ENCODE data around the gene TK1.
A peak's percentile ranks its signal among the peaks of the same experiment; 100 is the strongest.

TK1 gene

GRCh38 chr17:78130437-78131101 lies 56.3 kb downstream of the TK1 start, which contains the start of gene TMC8:
Gene TMC8 (plus strand): TSS chr17:78130771. CDS start chr17:78131589, 818 bp downstream.
- no peak within 1 kb of the TSS for H3K27ac ChIP-seq (ENCODE audit: low read depth, low read length)
- H3K4me3 ChIP-seq (ENCODE audit: low read length): peak within 1 kb of the TSS; percentile 38
- H3K4me1 ChIP-seq (ENCODE audit: control insufficient read depth, insufficient read depth, low read length): no peaks in the 10 kb centered on the region
- peak within 1 kb of the TSS; percentile 10 for H3K9ac ChIP-seq (ENCODE audit: low read length)
- no peaks in the 10 kb centered on the region for H3K36me3 ChIP-seq (ENCODE audit: control insufficient read depth, insufficient read depth, low read length)
- H3K27me3 ChIP-seq (ENCODE audit: control insufficient read depth, insufficient read depth, low read length): peaks cover 3% of the 10 kb centered on the region

DNA sequence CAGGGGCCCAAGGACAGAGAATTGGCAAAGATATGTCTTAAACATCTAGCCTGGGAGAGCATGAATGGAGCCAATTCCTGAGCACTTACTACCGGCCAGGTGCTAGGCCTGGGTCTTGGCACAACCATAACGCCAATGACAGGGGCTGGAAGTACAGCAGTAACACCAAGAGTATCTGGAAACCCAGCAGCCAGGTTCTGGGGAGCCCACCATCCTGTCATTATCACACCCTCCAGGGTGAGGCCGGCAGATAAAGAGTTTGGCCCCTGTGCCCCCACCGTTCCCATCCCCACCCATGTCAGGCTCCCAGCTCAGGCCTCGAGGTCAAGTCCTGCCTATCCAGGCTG lies 56.8 kb downstream of the TK1 start:
- peaks cover 3% of the 10 kb centered on the region for H3K27me3 ChIP-seq (ENCODE audit: control insufficient read depth, insufficient read depth, low read length)
- no peak overlapping the region for H3K27ac ChIP-seq (ENCODE audit: low read depth, low read length)
- H3K4me3 ChIP-seq (ENCODE audit: low read length): no peak overlapping the region
- no peaks in the 10 kb centered on the region for H3K4me1 ChIP-seq (ENCODE audit: control insufficient read depth, insufficient read depth, low read length)
- H3K9ac ChIP-seq (ENCODE audit: low read length): peak overlapping the region; percentile 10
- H3K36me3 ChIP-seq (ENCODE audit: control insufficient read depth, insufficient read depth, low read length): no peaks in the 10 kb centered on the region

DNA sequence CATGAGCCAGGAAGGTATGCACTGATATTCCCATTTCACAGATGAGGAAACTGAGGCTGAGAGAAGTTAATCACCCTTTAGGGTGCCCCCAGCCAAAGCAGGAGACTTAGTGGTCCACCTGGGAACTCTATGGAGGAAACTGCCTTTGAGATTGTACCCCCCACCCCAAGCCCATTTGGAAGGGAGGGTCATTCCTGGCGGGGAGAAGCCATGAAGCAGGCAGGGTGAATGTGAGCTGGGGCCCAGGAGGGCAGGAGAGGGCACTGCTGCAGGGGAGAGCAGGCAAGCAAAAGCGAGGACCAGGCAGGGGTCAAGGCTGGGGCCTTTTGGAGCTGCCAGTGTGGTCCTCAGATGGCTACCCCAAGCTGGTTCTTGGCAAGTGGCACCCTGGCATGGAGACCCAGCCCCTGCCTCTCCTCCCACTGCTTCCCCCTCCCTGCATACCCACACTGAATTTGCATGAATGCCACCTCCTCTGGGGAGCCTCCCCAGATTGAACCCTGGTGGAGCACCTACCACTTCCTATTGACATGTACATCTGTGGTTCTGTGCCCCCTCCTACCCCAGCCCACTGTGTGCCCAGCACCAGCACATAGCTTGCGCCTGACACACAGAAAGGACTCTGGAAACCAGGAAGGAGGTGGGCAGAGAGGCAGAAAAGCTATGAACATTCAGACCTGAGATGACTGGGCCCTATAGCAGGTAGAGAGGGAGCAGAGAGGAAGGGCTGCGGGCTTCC lies 57.3 kb downstream of the TK1 start:
- Histone ChIP-seq H3K27ac (ENCODE audit: low read depth, low read length) (no peak overlapping the region), H3K4me1 (ENCODE audit: control insufficient read depth, insufficient read depth, low read length) (no peaks in the 10 kb centered on the region), H3K27me3 (ENCODE audit: control insufficient read depth, insufficient read depth, low read length) (peaks cover 3% of the 10 kb centered on the region), H3K4me3 (ENCODE audit: low read length) (peak overlapping the region; percentile 34), H3K36me3 (ENCODE audit: control insufficient read depth, insufficient read depth, low read length) (no peaks in the 10 kb centered on the region), H3K9ac (ENCODE audit: low read length) (peak overlapping the region; percentile 10)

- Histone ChIP-seq H3K27me3 (ENCODE audit: control insufficient read depth, insufficient read depth, low read length) (peaks cover 3% of the 10 kb centered on the region), H3K4me3 (ENCODE audit: low read length) (peak within 1 kb of the TSS; percentile 66), H3K4me1 (ENCODE audit: control insufficient read depth, insufficient read depth, low read length) (no peaks in the 10 kb centered on the region), H3K9ac (ENCODE audit: low read length) (peak within 1 kb of the TSS; percentile 56), H3K27ac (ENCODE audit: low read depth, low read length) (peak within 1 kb of the TSS; percentile 73), H3K36me3 (ENCODE audit: control insufficient read depth, insufficient read depth, low read length) (peaks cover 6% of the 10 kb centered on the region)
These were observed 58.1 kb downstream of the TK1 start, which contains the start of gene TMC6 for GRCh38 chr17:78128551-78129350. Gene TMC6 (minus strand): TSS chr17:78128755. CDS start chr17:78126832, 1,923 bp downstream.

GRCh38 chr17:78127888-78128550 lies 58.8 kb downstream of the TK1 start:
- Histone ChIP-seq H3K27ac (ENCODE audit: low read depth, low read length) (peak overlapping the region; percentile 73), H3K36me3 (ENCODE audit: control insufficient read depth, insufficient read depth, low read length) (peaks cover 11% of the 10 kb centered on the region), H3K4me3 (ENCODE audit: low read length) (peak overlapping the region; percentile 66), H3K9ac (ENCODE audit: low read length) (peak overlapping the region; percentile 56), H3K4me1 (ENCODE audit: control insufficient read depth, insufficient read depth, low read length) (no peaks in the 10 kb centered on the region), H3K27me3 (ENCODE audit: control insufficient read depth, insufficient read depth, low read length) (peaks cover 3% of the 10 kb centered on the region)

DNA sequence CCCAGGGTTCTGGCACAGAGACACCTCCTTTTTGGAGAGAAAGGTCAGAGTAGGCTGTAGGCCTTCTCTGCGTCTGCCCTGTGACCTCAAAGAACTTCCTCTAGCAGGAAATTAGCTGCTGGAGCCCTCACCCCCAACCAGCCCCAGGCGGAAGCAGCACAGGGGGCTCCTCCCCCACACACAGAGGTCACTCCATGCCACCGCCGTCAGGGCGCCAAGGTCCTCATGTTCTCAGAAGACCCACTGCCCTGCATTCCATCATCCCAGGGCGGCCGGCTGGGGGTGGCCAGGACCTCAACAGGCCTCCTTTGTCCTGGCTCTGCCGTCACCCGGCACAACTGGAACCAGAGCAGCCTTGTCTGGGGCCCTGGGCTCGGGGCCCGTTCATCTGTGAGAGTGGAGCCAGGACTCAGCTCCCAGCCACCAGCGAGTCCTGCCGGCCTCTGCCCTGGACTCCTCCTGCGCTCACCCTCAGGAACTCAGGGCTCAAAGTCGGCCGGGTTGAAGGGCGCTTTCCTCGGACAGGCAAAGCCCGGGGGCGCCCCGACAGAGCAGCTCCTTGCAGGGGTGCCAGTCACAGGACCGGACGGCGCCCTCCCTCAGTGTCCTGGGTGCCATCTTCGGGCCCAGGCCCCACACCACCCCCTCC lies 59.5 kb downstream of the TK1 start:
- Histone ChIP-seq H3K4me1 (ENCODE audit: control insufficient read depth, insufficient read depth, low read length) (no peaks in the 10 kb centered on the region), H3K9ac (ENCODE audit: low read length) (peak overlapping the region; percentile 56), H3K27ac (ENCODE audit: low read depth, low read length) (peak overlapping the region; percentile 73), H3K36me3 (ENCODE audit: control insufficient read depth, insufficient read depth, low read length) (peaks cover 12% of the 10 kb centered on the region), H3K4me3 (ENCODE audit: low read length) (peak overlapping the region; percentile 66), H3K27me3 (ENCODE audit: control insufficient read depth, insufficient read depth, low read length) (peaks cover 3% of the 10 kb centered on the region)

DNA sequence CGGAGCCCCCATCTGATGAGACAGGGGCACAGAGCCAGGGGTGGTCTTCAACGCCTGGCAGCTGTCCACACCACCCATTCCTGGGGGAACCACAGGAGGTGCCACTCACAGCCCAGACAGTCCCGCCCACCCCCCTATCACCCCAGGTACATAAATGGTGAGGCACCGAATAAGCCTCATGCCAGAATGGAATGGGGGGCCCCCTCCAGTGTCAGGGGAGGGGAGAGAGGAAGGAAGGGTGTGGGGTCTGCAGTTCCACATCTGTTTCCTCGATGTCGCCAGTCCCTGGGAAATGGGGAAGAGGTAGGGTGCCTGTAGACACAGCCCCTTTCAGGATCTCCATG lies 60.0 kb downstream of the TK1 start:
- Histone ChIP-seq H3K4me1 (ENCODE audit: control insufficient read depth, insufficient read depth, low read length) (no peaks in the 10 kb centered on the region), H3K27me3 (ENCODE audit: control insufficient read depth, insufficient read depth, low read length) (peaks cover 3% of the 10 kb centered on the region), H3K9ac (ENCODE audit: low read length) (no peak overlapping the region), H3K36me3 (ENCODE audit: control insufficient read depth, insufficient read depth, low read length) (peaks cover 12% of the 10 kb centered on the region), H3K4me3 (ENCODE audit: low read length) (peak overlapping the region; percentile 66), H3K27ac (ENCODE audit: low read depth, low read length) (no peak overlapping the region)

- peak overlapping the region; percentile 12 for H3K4me3 ChIP-seq (ENCODE audit: low read length)
- H3K9ac ChIP-seq (ENCODE audit: low read length): no peak overlapping the region
- no peaks in the 10 kb centered on the region for H3K4me1 ChIP-seq (ENCODE audit: control insufficient read depth, insufficient read depth, low read length)
- H3K27me3 ChIP-seq (ENCODE audit: control insufficient read depth, insufficient read depth, low read length): peaks cover 3% of the 10 kb centered on the region
- H3K36me3 ChIP-seq (ENCODE audit: control insufficient read depth, insufficient read depth, low read length): peaks cover 12% of the 10 kb centered on the region
- H3K27ac ChIP-seq (ENCODE audit: low read depth, low read length): no peak overlapping the region
These were observed 60.6 kb downstream of the TK1 start for GRCh38 chr17:78125976-78126894.

DNA sequence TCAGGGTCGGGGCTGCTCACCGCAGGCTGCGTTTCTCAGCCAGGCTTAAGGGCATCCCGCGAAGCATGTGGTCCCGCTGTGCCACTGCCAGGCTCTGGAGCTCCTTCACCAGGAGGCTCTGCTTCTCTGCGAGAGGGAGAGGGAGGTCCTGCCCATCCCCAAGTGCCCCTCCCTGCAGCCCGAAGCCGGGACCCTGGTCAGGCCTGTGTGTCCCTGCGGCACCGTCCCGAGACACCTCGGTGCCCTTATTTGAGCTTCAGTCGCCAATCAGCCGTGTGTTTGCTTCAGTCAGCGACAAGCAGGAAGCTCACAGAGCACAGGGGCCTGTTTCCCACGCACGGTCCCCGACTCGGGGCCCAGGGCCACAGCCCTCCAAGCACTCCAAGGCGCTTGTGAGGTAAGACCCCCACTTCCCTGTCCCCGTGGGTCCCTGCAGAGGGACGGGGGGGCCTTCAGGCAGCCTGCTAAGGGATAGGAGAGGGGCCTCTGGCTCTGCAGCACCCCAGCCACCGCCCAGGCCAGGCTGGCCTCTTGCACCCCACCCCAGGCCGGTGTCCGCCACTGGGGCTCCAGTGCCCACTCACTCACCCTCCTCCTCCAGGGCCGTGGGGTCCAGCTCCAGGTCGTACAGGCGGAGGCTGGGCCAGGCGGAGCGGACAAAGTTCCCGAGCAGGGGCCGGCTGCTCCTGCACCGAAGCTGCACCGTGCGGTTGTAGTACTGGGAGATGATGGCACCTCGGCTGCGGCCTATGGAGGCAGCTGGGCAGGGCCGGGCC lies 61.5 kb downstream of the TK1 start:
- peaks cover 12% of the 10 kb centered on the region for H3K36me3 ChIP-seq (ENCODE audit: control insufficient read depth, insufficient read depth, low read length)
- H3K27ac ChIP-seq (ENCODE audit: low read depth, low read length): no peak overlapping the region
- no peaks in the 10 kb centered on the region for H3K4me1 ChIP-seq (ENCODE audit: control insufficient read depth, insufficient read depth, low read length)
- H3K27me3 ChIP-seq (ENCODE audit: control insufficient read depth, insufficient read depth, low read length): peaks cover 3% of the 10 kb centered on the region
- H3K4me3 ChIP-seq (ENCODE audit: low read length): peak overlapping the region; percentile 36
- H3K9ac ChIP-seq (ENCODE audit: low read length): no peak overlapping the region

GRCh38 chr17:78124836-78125137 lies 62.1 kb downstream of the TK1 start:
- no peak overlapping the region for H3K27ac ChIP-seq (ENCODE audit: low read depth, low read length)
- peaks cover 3% of the 10 kb centered on the region for H3K27me3 ChIP-seq (ENCODE audit: control insufficient read depth, insufficient read depth, low read length)
- H3K9ac ChIP-seq (ENCODE audit: low read length): no peak overlapping the region
- peaks cover 12% of the 10 kb centered on the region for H3K36me3 ChIP-seq (ENCODE audit: control insufficient read depth, insufficient read depth, low read length)
- H3K4me1 ChIP-seq (ENCODE audit: control insufficient read depth, insufficient read depth, low read length): no peaks in the 10 kb centered on the region
- peak overlapping the region; percentile 36 for H3K4me3 ChIP-seq (ENCODE audit: low read length)
